HCT116 (cell line): ENCODE results near the gene RHBDL3. TPM values are rescaled to one million over a fixed set of nuclear protein-coding genes. Genes with fewer than 3 reads are reported as not detected.

Experiments used
- ATAC-seq: fragments of 200-7000 bp; cut with Tn5 transposase; 2 replicates; pipeline ENCODE4 v1.9.1; 2020; ENCODE audit warnings: mild to moderate bottlenecking, moderate library complexity
- BruUV-seq: library from RNA; stranded (reverse); fragments of 400-500 nt; replicated peaks from 2 replicates; lab custom pipeline; 2021; lab: Mats Ljungman, UMichigan
- CTCF ChIA-PET: fragments of 300-600 bp; sonication (Branson Sonifier 250); formaldehyde crosslinking; loops from one replicate; lab custom pipeline; 2021; ENCODE audit warnings: antibody characterized with exemption; lab: Charles Lee
- POLR2A ChIA-PET: fragments of 300-600, 350-600 bp; sonication (Branson Sonifier 250); formaldehyde crosslinking; loops from one replicate; lab custom pipeline; 2021; ENCODE audit warnings: antibody characterized with exemption; lab: Charles Lee
- RAD21 ChIA-PET, 2 experiments: fragments of 300-600 bp; sonication (Branson Sonifier 250); formaldehyde crosslinking; loops; one replicate each; lab custom pipeline; 2023; ENCODE audit warnings: low total read pairs in 2 of 2; ENCODE audit not compliant: uncharacterized antibody in 2 of 2, unreplicated experiment in 2 of 2, low non-redundant PET in 1 of 2; lab: Charles Lee
- DNase-seq: peaks from one replicate; pipeline ENCODE4 v3.0.0-alpha.2; 2010; ENCODE audit warnings: low read depth, low spot score
- H2AFZ ChIP-seq: fragments of 200-600 bp; shearing (Covaris generic), sonication (generic); 2 replicates; pipeline ENCODE4 v1.6.1; 2017; ENCODE audit warnings: low read depth, mixed run types, mixed read lengths, antibody characterized with exemption, low read length; ENCODE audit not compliant: poor library complexity, severe bottlenecking
- H3K27ac ChIP-seq: 2 replicates; pipeline ENCODE4 v1.5.1; 2012; ENCODE audit warnings: low read depth, low read length
- H3K27me3 ChIP-seq: fragments of 200-600 bp; sonication (generic); 2 replicates; pipeline ENCODE4 v1.6.1; 2016; ENCODE audit warnings: mixed run types, low read length, mixed read lengths; ENCODE audit not compliant: insufficient read depth
- H3K36me3 ChIP-seq, 2 experiments: fragments of 200-500 bp in 1 of 2; fragments of 200-600 bp in 1 of 2; sonication (Bioruptor generic) in 1 of 2; sonication (generic) in 1 of 2; 2 replicates each; pipeline versions ENCODE4 v1.5.1 to v1.6.1; 2014 to 2016; ENCODE audit warnings: low read length in 2 of 2, inconsistent platforms in 1 of 2, mixed read lengths in 1 of 2, mixed run types in 1 of 2; ENCODE audit not compliant: insufficient read depth in 2 of 2, control insufficient read depth in 1 of 2
- H3K4me1 ChIP-seq, 2 experiments: fragments of 200-600 bp in 1 of 2; sonication (generic) in 1 of 2; 2 replicates each; pipeline versions ENCODE4 v1.5.1 to v1.6.1; 2012 to 2017; ENCODE audit warnings: low read length in 2 of 2, inconsistent platforms in 1 of 2, mild to moderate bottlenecking in 1 of 2, mixed read lengths in 1 of 2, mixed run types in 1 of 2, moderate library complexity in 1 of 2; ENCODE audit not compliant: insufficient read depth in 2 of 2, control insufficient read depth in 1 of 2
- H3K4me2 ChIP-seq: fragments of 200-600 bp; sonication (generic); 2 replicates; pipeline ENCODE4 v1.6.1; 2017; ENCODE audit warnings: mixed run types, low read length, mixed read lengths
- H3K4me3 ChIP-seq, 2 experiments: fragments of 200-600 bp in 1 of 2; sonication (generic) in 1 of 2; replicated peaks in 1 of 2; 2 replicates each; pipeline ENCODE4 v1.5.1; 2011 to 2016; ENCODE audit warnings: low read length in 2 of 2, control low read depth in 1 of 2, low read depth in 1 of 2, mild to moderate bottlenecking in 1 of 2, mixed read lengths in 1 of 2, mixed run types in 1 of 2
- H3K79me2 ChIP-seq: fragments of 200-600 bp; sonication (generic); 2 replicates; pipeline ENCODE4 v1.6.1; 2017; ENCODE audit warnings: mild to moderate bottlenecking, mixed run types, low read length, moderate library complexity, mixed read lengths; ENCODE audit not compliant: insufficient read depth
- H3K9ac ChIP-seq: fragments of 200-600 bp; sonication (generic); 2 replicates; pipeline ENCODE4 v1.6.1; 2016; ENCODE audit warnings: low read length, mixed read lengths
- H3K9me2 ChIP-seq: fragments of 200-600 bp; sonication (generic), shearing (Covaris generic); 2 replicates; pipeline ENCODE4 v1.6.1; 2017; ENCODE audit warnings: mixed run types, mild to moderate bottlenecking, moderate library complexity; ENCODE audit not compliant: insufficient read depth
- H3K9me3 ChIP-seq, 2 experiments: fragments of 200-500 bp in 1 of 2; fragments of 200-600 bp in 1 of 2; sonication (Bioruptor generic) in 1 of 2; sonication (generic) in 1 of 2; 2 replicates each; pipeline ENCODE4 v1.6.1; 2014 to 2017; ENCODE audit warnings: low read length in 2 of 2, mixed read lengths in 2 of 2, inconsistent platforms in 1 of 2, low read depth in 1 of 2, mild to moderate bottlenecking in 1 of 2, mixed run types in 1 of 2, moderate library complexity in 1 of 2; ENCODE audit not compliant: control insufficient read depth in 1 of 2, insufficient read depth in 1 of 2
- H4K20me1 ChIP-seq: fragments of 200-600 bp; sonication (generic), shearing (Covaris generic); 2 replicates; pipeline ENCODE4 v1.6.1; 2017; ENCODE audit warnings: mixed run types, mild to moderate bottlenecking, moderate library complexity; ENCODE audit not compliant: insufficient read depth
- ATF3 ChIP-seq: IDR thresholded peaks from 2 replicates; pipeline ENCODE4 v1.6.1; 2012
- CTCF ChIP-seq, 3 experiments: fragments of 200-600 bp in 1 of 3; sonication (generic) in 1 of 3; IDR thresholded peaks in 2 of 3; conservative IDR thresholded peaks in 1 of 3; 2 replicates each; pipeline ENCODE4 v1.5.1; 2012 to 2017; ENCODE audit warnings: low read depth in 2 of 3, low read length in 2 of 3, antibody characterized with exemption in 1 of 3, borderline replicate concordance in 1 of 3, control low read depth in 1 of 3, mild to moderate bottlenecking in 1 of 3, mixed read lengths in 1 of 3, mixed run types in 1 of 3, moderate library complexity in 1 of 3; ENCODE audit not compliant: insufficient read depth in 1 of 3
- EZH2 ChIP-seq: fragments of 200-600 bp; sonication (generic); IDR thresholded peaks from 2 replicates; pipeline ENCODE4 v1.6.1; 2017; ENCODE audit warnings: antibody characterized with exemption, mixed run types
- MAX ChIP-seq: IDR thresholded peaks from 2 replicates; pipeline ENCODE4 v1.6.1; 2012
- POLR2A ChIP-seq: IDR thresholded peaks from 2 replicates; pipeline ENCODE4 v1.7.0; 2011; ENCODE audit warnings: borderline replicate concordance; ENCODE audit not compliant: insufficient read depth, insufficient read length; ENCODE audit errors: extremely low read depth
- POLR2AphosphoS5 ChIP-seq: IDR thresholded peaks from 2 replicates; pipeline ENCODE4 v1.6.1; 2011; ENCODE audit warnings: mild to moderate bottlenecking, low read depth, low read length, moderate library complexity
- REST ChIP-seq: IDR thresholded peaks from 2 replicates; pipeline ENCODE4 v1.6.1; 2012; ENCODE audit warnings: low read depth
- TCF7L2 ChIP-seq: IDR thresholded peaks from 2 replicates; pipeline ENCODE4 v1.7.0; 2011; ENCODE audit warnings: borderline replicate concordance, inconsistent platforms; ENCODE audit not compliant: insufficient read depth, insufficient read length; ENCODE audit errors: extremely low read depth
- YY1 ChIP-seq: IDR thresholded peaks from 2 replicates; pipeline ENCODE4 v1.6.1; 2011; ENCODE audit warnings: low read length, low read depth, moderate library complexity, mild to moderate bottlenecking; ENCODE audit not compliant: insufficient replicate concordance; ENCODE audit errors: extremely low read depth
- ZFX ChIP-seq: fragments of 450-650 bp; IDR thresholded peaks from 2 replicates; pipeline ENCODE4 v1.6.1; 2017
- ZNF274 ChIP-seq: fragments of 200-500 bp; sonication (Bioruptor generic); IDR thresholded peaks from 2 replicates; pipeline ENCODE4 v1.6.1; 2014; ENCODE audit warnings: mild to moderate bottlenecking, low read depth, low read length, inconsistent platforms
- intact Hi-C: fragments of 100-400 bp; cut with micrococcal nuclease; formaldehyde crosslinking; loops from 2 replicates; pipeline ENCODE4 v1.10.0; 2022
- total RNA-seq: library from RNA; stranded (reverse); gene quantifications from one replicate; pipeline ENCODE4 v1.2.1, GENCODE V29; 2021; ENCODE audit not compliant: unreplicated experiment

RHBDL3 gene
- total RNA-seq, 1 experiment from 2014 or later, result 4.0 TPM

DNA sequence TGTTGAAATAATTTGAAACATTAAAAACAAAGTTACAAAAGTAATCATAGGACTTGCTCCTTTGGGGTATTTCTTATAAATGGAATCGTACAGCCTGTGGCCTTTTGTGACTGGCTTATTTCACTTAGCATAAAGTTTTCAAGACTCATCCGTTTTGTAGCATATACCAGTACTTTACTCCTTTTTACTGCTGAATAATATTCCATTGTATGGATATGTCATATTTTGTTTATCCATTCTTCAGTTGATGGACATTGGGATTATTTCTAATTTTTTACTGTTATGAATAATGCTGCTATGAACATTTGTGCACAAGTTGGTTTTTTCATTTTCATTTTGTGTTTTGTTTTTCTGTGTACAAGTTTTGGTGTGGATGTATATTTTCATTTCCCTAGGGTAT lies 30.0 kb upstream of the RHBDL3 start:
- TF ChIP-seq POLR2A (no peak), POLR2AphosphoS5 (no peak), ATF3 (no peak), REST (no peak), EZH2 (no peak), ZNF274 (no peak), ZFX (no peak)
- ATAC-seq (no peak), DNase-seq (no peak)
- intact Hi-C loops, result no loop called here
- ChIA-PET CTCF (no interaction called here), RAD21 (no interaction called here), POLR2A (no interaction called here)
- Histone ChIP-seq H2AFZ (no peak overlapping the region), H3K4me2 (no peak overlapping the region), H3K27me3 (no peaks in the 10 kb centered on the region), H3K9me2 (no peaks in the 10 kb centered on the region), H3K9ac (no peak overlapping the region), H3K9me3 (no peaks in the 10 kb centered on the region), H3K27ac (no peak overlapping the region), H3K36me3 (no peaks in the 10 kb centered on the region), H4K20me1 (no peaks in the 10 kb centered on the region), H3K4me1 (no peaks in the 10 kb centered on the region), H3K4me3 (no peak overlapping the region), H3K79me2 (no peaks in the 10 kb centered on the region)
- no TSS peak for BruUV-seq

DNA sequence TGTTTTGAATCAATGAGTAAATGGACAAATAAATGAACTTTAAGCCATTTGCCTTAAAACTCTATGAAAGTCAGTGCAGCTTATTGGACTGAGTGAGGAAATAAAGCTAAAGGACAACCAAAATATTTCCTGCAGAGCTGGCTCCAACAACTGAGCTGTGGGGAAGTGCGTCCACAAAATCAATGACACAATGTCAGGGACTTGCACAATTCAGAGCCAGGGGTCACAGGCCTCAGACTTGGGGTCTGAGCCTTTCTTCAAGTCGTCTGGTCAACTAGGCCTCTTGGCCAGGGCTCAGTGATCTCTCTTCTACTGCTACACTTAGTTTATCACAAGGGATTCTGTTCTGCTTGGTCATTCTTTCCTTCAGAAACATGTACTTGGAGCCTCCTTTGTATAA lies 26.2 kb upstream of the RHBDL3 start:
- no peaks in the 10 kb centered on the region for H4K20me1 ChIP-seq
- CTCF ChIA-PET, result no interaction called here
- ATAC-seq (no peak), DNase-seq (no peak)
- no peaks in the 10 kb centered on the region for H3K4me1 ChIP-seq
- intact Hi-C loops, result no loop called here
- RAD21 ChIA-PET, result no interaction called here
- H3K9me3 ChIP-seq, result no peaks in the 10 kb centered on the region
- H3K9ac ChIP-seq, result no peak overlapping the region
- no peaks in the 10 kb centered on the region for H3K36me3 ChIP-seq
- no peak overlapping the region for H2AFZ ChIP-seq
- no peaks in the 10 kb centered on the region for H3K9me2 ChIP-seq
- H3K4me3 ChIP-seq, result no peak overlapping the region
- no peaks in the 10 kb centered on the region for H3K79me2 ChIP-seq
- BruUV-seq, result no TSS peak
- POLR2A ChIA-PET, result no interaction called here
- H3K4me2 ChIP-seq, result no peak overlapping the region
- no peaks in the 10 kb centered on the region for H3K27me3 ChIP-seq
- no peak overlapping the region for H3K27ac ChIP-seq
- TF ChIP-seq TCF7L2, result no peak
- TF ChIP-seq POLR2AphosphoS5, result no peak
- no peak for TF ChIP-seq MAX
- TF ChIP-seq YY1, result no peak
- TF ChIP-seq CTCF (IDR thresholded peaks at IDR 0.05 in 2 of 3, conservative IDR thresholded peaks at IDR 0.05 in 1 of 3; ENCODE audit: borderline replicate concordance in 1 of 3, insufficient read depth in 1 of 3, low read depth in 2 of 3, low read length in 2 of 3), result no peak
